ENCODE measurements around the gene CABLES1.
"Not testable (repeated sequence)": the region's sequence is repeated elsewhere in the genome, so short reads cannot be mapped to it uniquely, and the experiment has no call there.

Gene CABLES1

GRCh38 chr18:23134780-23135549 is at the start of gene CABLES1:
Gene CABLES1, plus strand, starts transcription at chr18:23135485. Its CDS starts 278 bp downstream, at chr18:23135763.
- DNase-seq (ENCODE audit: low read depth), result no peak

GRCh38 chr18:23087352-23087751 is 47.9 kb upstream of the CABLES1 start:
- DNase-seq (ENCODE audit: low read depth), result no peak

GRCh38 chr18:23088310-23088709 is 47.0 kb upstream of the CABLES1 start:
- DNase-seq (ENCODE audit: low read depth), result no peak

GRCh38 chr18:23091017-23091993 is 44.0 kb upstream of the CABLES1 start:
- not testable (repeated sequence) for DNase-seq (ENCODE audit: low read depth)

- no peak for DNase-seq (ENCODE audit: low read depth)
Measured at GRCh38 chr18:23092121-23092520, 43.2 kb upstream of the CABLES1 start.

DNA sequence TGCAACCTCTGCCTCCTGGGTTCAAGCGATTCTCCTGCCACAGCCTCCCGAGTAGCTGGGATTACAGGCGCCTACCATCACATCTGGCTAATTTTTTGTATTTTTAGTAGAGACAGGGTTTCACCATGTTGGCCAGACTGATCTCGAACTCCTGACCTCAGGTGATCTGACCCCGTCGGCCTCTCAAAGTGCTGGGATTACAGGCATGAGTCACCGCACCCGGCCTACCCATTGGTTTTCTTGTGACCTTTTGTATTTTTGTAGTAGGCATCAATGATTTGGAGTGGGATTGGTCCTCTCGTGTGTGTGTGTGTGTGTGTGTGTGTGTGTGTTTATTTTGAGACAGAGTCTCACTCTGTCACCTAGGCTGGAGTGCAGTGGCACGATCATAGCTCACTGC is 42.2 kb upstream of the CABLES1 start:
- not testable (repeated sequence) for DNase-seq (ENCODE audit: low read depth)

DNA sequence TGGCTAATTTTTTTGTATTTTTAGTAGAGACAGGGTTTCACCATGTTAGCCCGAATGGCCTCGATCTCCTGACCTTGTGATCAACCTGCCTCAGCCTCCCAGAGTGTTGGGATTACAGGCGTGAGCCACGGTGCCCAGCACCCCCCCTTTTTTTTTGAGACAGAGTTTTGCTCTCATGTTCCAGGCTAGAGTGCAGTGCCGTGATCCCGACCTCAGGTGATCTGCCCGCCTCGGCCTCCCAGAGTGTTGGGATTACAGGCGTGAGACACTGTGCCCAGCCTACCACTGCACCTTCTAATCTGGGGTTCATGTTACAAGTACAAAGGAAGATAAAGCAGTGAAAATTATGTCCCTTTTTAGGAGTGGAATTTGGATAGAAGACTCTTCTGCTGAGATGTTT is 41.5 kb upstream of the CABLES1 start:
- no peak for DNase-seq (ENCODE audit: low read depth)

GRCh38 chr18:23094411-23095190 is 40.7 kb upstream of the CABLES1 start:
- DNase-seq (ENCODE audit: low read depth), result no peak

DNA sequence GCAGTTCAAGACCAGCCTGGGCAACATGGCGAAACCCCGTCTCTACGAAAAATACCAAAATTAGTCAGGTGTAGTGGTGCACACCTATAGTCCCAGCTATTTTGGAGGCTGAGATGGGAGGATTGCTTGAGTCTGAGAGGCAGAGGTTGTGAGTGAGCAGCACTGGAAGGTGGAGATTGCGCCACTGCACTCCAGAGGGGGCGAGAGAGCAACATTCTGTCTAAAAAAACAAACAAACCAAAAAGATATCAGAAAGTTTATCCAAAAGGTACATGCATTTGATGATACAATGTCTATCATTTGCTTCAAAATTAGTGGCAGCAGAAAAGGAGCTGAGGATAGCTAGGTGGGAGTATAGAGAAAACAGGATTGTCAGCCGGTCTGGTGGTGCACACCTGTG is 39.8 kb upstream of the CABLES1 start:
- no peak for DNase-seq (ENCODE audit: low read depth)

GRCh38 chr18:23097016-23097415 is 38.3 kb upstream of the CABLES1 start:
- not testable (repeated sequence) for DNase-seq (ENCODE audit: low read depth)

DNA sequence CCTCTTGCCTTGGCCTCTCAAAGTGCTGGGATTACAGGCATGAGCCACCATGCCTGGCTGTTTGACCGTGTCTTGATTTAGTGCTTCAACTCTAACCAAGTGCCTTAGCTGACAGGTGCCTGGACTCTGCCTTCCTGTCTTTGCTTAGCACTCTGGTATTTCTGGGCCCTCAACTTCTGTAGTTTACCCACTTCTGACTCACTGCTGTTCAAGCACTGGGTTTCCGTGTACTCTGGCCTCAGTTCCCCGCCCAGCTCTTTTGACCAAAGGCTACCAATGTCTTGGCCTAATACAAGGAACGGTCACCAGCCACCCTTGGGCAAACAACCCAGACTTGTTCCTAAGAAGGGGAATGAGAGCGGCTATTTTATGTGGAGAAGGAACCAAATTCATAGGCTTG is 35.7 kb upstream of the CABLES1 start:
- DNase-seq (ENCODE audit: low read depth), result no peak

- DNase-seq (ENCODE audit: low read depth), result no peak
Measured at GRCh38 chr18:23101861-23102432, 33.3 kb upstream of the CABLES1 start.

- no peak for DNase-seq (ENCODE audit: low read depth)
Measured at GRCh38 chr18:23102493-23103261, 32.6 kb upstream of the CABLES1 start.

DNA sequence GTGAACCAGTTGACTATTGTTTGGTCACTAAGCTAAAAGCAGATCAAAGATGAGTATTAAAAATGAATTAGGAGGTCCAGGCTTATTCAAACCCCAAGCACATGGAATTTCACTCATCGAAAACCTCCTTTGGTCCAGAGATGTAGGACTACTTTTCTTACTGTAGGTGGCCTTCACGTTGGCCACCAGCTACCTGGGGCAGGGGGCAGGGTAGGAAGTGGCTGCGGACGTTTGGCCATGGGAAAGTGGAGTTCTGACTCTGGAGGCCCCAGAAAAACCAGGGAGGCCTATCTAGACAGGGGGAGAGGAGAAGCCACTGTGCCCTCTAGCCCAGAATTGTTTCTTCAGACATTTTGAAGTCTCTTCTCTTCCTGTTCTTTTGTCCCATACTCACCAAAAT is 31.8 kb upstream of the CABLES1 start:
- DNase-seq (ENCODE audit: low read depth), result no peak

GRCh38 chr18:23105030-23105429 is 30.3 kb upstream of the CABLES1 start:
- no peak for DNase-seq (ENCODE audit: low read depth)

- DNase-seq (ENCODE audit: low read depth), result no peak
Measured at GRCh38 chr18:23105581-23106219, 29.6 kb upstream of the CABLES1 start.

- DNase-seq (ENCODE audit: low read depth), result no peak
Measured at GRCh38 chr18:23106575-23106974, 28.7 kb upstream of the CABLES1 start.

DNA sequence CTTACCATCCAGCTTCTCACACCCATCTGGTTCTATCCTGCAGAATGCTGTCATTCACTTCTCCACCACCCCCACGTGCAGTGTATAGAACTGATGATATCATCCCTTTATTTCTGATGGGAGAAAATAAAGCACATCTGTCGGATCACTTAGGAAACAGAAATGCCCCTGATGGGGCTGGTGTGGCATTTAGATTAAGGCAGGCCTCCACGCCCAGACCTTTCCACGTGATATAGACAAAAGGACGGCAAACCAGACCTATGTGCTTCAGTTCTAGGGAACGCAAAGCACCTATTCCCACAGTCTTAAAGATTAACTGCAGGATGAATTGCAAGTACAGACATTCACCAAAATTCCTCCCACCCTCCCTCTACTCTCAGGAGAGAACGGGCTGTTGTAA is 27.6 kb upstream of the CABLES1 start:
- no peak for DNase-seq (ENCODE audit: low read depth)

GRCh38 chr18:23108496-23108895 is 26.8 kb upstream of the CABLES1 start:
- no peak for DNase-seq (ENCODE audit: low read depth)

- not testable (repeated sequence) for DNase-seq (ENCODE audit: low read depth)
Measured at GRCh38 chr18:23109163-23109562, 26.1 kb upstream of the CABLES1 start.

DNA sequence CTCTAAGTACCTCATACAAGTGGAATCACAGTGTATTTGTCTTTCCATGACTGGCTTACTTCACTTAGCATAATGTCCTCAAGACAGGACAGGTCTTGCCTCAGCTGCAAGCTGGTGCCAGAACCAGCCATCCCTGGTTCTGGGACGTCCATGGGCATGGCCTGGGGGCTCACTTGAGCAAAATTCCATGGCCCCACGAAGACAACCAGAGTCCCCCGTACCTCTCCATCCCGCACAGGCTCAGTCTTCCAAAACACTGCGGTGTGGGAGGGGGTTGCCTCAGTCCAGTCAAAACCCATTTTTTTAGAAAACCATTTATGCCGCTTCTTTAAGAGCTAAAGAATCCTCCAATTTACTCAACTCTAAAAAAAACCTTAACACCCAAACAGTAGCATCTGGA is 21.7 kb upstream of the CABLES1 start:
- DNase-seq (ENCODE audit: low read depth), result no peak
